HG03457 (cell line): ENCODE results near the gene RNF148.
"Not testable (repeated sequence)": the region's sequence is repeated elsewhere in the genome, so short reads cannot be mapped to it uniquely, and the experiment has no call there.

Experiments used
- ATAC-seq: cut with Tn5 transposase; IDR thresholded peaks from one replicate; pipeline ENCODE4 v1.9.1; 2021; ENCODE audit warnings: moderate number of reproducible peaks; ENCODE audit not compliant: unreplicated experiment

RNF148 gene

DNA sequence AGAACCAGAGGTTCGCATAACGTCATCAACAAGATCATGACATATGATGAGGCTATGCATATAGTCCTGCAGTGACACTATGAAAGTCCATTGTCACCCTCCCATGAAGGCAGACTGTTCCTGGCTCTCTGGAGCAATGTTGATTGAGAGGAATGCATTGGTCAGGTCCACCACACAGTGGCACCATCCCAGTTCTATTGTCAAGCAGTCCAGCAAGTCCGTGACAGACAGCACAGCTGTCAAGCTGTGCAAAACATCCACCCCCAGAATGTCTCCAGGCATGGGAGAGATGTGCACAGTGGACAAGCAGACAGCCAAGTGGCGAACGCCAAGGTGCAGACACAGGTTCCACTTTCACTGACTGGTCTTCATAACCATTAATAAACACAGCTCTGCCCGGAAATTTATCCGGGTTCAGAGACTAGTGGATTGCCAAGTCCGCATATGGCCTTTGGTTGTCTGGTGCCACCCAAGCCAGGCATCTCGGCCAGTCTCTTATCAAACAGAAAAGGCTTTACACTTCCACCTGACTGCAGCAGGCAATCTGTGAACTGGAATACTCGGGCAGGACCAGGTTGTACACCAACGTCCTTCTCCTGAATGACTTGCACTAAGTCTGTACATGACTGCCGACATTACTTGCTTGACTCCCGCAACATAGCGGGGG, 11.0 kb downstream of the RNF148 start:
- ATAC-seq = no peak

- no peak for ATAC-seq
Observed at GRCh38 chr7:122689346-122690109, 13.2 kb downstream of the RNF148 start.

- ATAC-seq = no peak
Observed at GRCh38 chr7:122688400-122688998, 14.2 kb downstream of the RNF148 start.

- ATAC-seq = no peak
Observed at GRCh38 chr7:122686360-122686878, 16.3 kb downstream of the RNF148 start.

DNA sequence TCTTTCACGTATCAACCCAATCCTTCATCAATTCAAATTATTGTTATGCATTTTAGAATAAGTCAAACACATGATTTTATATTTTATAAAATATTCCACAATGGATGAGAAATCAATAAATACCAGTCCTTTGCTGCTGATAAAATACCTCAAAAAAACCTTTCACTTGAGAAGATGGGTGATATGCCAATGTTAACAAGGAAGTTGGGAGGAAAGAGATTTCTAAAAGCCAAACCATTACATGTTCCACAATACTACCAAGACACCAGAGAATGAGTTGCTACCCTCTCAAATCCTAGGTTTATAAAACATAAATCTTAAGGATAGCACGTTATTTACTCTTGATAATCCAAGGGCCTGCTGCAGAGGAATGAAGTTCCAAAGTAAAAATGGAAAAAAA, 18.2 kb downstream of the RNF148 start:
- ATAC-seq = no peak

DNA sequence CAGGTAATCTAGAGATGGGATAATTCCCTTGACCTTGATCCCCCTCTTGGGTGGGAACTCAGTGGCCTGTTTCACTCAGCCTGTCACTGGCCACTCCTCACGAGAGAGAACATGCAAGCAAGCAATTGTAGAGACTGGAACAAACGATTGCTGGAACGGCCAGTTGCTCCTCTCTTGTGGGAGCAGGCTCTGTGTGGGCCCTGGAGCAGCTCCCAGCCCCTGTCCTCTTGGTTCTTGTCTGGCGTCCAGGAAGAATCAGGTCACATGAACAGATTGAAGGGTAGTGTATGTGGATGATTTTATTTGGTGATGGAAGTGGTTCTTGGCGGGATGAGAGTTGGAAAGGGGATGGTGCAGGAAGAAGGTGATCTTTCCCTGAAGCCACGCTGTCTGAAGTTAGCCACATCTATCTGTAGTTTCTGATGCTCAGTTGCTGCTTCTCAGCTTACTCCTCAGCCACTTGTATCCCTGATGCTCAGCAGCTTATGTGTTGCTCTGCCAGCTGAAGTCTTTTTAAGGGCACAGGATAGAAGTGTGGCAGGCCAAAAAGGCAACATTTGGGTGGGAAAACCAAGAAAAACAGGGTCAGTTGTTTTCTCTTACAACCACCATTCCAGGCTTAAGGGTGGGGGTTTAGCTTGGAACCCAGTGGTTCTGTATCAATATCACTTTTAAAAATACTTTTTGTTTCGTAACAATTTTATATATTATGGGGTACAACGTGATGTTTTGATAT, 19.7 kb downstream of the RNF148 start:
- ATAC-seq = no peak

GRCh38 chr7:122681186-122681585, 21.5 kb downstream of the RNF148 start:
- ATAC-seq = not testable (repeated sequence)

DNA sequence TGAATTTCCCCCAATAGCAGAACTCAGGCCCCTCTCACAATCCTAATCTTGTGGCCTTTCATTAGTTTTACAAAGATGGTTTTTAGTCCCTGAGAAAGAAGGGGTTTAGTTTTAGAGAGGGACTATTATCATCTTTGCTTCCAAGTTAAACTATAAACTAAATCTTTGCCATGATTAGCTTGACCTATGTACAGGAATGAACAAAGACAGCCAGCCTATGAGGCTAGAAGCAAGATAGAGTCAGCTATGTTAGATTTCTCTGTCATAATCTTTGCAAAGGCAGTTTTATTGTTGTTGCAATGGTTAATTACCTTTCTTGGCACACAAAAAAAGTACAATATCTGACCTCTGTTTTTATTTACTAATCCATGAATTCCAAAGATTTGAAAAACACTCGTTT, 22.9 kb downstream of the RNF148 start:
- ATAC-seq = no peak

GRCh38 chr7:122679269-122679709, 23.4 kb downstream of the RNF148 start:
- not testable (repeated sequence) for ATAC-seq

DNA sequence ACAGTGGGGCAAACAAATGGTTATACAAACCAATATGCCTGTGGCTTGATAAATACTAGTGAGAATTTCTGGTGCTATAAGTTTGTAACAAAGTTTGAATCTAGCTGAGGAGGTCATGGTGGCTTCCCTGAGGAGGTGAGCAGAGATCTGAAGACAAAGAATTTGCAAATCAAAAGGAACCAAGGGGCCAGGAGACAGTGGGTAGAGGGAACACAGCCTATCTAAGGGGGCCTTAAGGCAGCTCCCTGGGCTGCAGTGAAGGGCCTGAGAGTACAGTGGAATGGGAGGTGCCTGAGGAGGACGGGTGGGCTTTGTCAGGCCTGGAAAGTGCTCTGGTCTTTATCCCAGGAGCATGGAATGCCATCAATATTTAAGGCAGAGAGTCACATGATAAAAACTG, 25.6 kb downstream of the RNF148 start:
- no peak for ATAC-seq

GRCh38 chr7:122676466-122676865, 26.3 kb downstream of the RNF148 start:
- no peak for ATAC-seq

GRCh38 chr7:122675621-122676020, 27.1 kb downstream of the RNF148 start:
- no peak for ATAC-seq

- no peak for ATAC-seq
Observed at GRCh38 chr7:122675011-122675410, 27.7 kb downstream of the RNF148 start.

- no peak for ATAC-seq
Observed at GRCh38 chr7:122674502-122674901, 28.2 kb downstream of the RNF148 start.

- no peak for ATAC-seq
Observed at GRCh38 chr7:122673951-122674350, 28.8 kb downstream of the RNF148 start.

- no peak for ATAC-seq
Observed at GRCh38 chr7:122672536-122672935, 30.2 kb downstream of the RNF148 start.

DNA sequence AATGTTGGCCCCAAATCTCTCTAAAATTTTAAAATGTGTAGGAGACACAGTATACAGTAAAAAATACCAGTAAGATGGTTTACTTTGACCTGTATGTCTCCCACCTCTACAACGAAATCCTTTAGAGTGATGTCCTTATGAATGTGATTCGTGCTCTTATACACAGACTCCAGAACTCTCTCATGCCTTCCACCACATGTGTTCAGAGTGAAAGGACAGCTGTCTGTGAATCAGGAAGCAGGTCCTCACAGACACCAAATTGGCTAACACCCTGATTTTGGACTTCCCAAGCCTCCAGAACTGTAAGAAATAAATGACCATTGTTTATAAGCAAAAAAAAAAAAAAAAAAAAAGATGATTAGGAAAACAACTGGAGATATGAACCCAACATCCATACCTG, 39.0 kb downstream of the RNF148 start:
- no peak for ATAC-seq

GRCh38 chr7:122658856-122659255, 43.9 kb downstream of the RNF148 start:
- no peak for ATAC-seq

DNA sequence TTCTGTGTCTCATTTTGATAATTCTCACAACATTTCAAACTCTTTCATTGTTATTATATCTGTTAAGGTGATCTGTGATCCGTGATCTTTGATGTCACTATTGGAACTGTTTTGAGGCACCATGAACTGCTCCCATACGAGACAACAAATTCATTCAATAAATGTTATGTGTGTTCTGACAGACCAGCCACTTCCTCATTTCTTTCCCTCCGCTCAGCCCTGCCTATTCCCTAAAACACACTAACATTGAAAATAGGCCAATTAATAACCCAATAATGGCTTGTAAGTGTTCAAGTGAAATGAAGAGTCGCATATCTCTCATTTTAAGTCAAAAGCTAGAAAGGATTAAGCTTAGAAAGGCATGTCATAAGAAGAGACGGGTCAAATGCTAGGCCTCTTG, 49.0 kb downstream of the RNF148 start:
- ATAC-seq = no peak

DNA sequence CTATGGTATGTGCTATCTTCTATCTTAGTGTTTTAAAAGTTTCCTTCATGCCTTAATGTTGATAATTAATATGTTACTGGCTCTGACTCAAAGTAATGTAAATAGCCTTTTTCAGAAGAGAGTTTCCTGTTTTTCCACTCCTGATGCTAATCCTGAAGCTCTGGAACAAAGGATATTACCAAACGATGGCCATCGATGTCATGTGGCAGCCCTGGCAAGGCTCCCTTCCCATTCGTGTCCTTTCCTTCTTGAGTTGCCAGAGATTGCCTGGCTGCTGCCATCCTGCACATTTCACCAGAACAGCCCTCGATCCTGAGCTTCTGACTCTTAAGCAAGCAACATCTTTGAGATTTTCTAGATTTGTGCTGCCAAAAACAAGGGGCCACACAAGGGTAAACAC, 49.8 kb downstream of the RNF148 start:
- ATAC-seq = no peak
